ENCODE measurements around the gene XXYLT1. TPM values are rescaled to one million over a fixed set of nuclear protein-coding genes. Genes with fewer than 3 reads are reported as not detected.

The XXYLT1 gene
- total RNA-seq, 1 donor: 21.0 TPM

GRCh38 chr3:195129644-195130492 lies 141.1 kb downstream of the XXYLT1 start:
- TF ChIP-seq, protein P1, sequence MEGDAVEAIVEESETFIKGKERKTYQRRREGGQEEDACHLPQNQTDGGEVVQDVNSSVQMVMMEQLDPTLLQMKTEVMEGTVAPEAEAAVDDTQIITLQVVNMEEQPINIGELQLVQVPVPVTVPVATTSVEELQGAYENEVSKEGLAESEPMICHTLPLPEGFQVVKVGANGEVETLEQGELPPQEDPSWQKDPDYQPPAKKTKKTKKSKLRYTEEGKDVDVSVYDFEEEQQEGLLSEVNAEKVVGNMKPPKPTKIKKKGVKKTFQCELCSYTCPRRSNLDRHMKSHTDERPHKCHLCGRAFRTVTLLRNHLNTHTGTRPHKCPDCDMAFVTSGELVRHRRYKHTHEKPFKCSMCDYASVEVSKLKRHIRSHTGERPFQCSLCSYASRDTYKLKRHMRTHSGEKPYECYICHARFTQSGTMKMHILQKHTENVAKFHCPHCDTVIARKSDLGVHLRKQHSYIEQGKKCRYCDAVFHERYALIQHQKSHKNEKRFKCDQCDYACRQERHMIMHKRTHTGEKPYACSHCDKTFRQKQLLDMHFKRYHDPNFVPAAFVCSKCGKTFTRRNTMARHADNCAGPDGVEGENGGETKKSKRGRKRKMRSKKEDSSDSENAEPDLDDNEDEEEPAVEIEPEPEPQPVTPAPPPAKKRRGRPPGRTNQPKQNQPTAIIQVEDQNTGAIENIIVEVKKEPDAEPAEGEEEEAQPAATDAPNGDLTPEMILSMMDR (IDR thresholded peaks at IDR 0.05; ENCODE audit: insufficient read depth, low read length): no peak
- DNase-seq (ENCODE audit: low read depth): peak; percentile 36
- H3K4me3 ChIP-seq (ENCODE audit: low read depth, low read length): no peak overlapping the region

DNA sequence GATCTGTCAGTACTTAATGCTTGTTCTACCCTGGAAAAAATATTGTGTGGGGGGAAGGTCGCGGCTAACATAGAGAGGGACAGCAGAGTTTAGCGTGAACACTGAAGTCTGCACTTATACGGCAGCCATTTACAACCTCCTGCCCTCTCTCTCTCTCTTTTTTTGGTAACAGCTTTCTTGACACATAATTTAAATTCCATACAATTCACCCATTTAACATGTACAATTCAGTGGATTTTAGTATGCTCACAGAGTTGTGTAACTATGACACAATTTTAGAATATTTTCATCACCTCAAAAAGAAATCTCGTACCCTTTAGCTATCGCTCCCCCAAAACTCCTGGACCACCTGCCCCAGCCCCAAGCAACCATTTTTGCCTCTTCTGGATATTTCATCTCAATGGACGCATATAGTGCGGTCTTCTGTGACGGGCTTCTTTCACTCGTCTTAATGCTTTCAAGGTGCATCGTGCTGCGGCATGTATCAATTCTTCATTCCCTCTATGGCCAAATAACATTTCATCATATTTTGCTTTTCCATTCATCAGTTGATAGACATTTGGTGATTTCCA lies 141.8 kb downstream of the XXYLT1 start:
- H3K4me3 ChIP-seq (ENCODE audit: low read depth, low read length): no peak overlapping the region
- TF ChIP-seq, protein P1 (IDR thresholded peaks at IDR 0.05; ENCODE audit: insufficient read depth, low read length): no peak
- no peak for DNase-seq (ENCODE audit: low read depth)

GRCh38 chr3:195128255-195129071 lies 142.5 kb downstream of the XXYLT1 start:
- H3K4me3 ChIP-seq (ENCODE audit: low read depth, low read length): no peak overlapping the region
- TF ChIP-seq, protein P1 (IDR thresholded peaks at IDR 0.05; ENCODE audit: insufficient read depth, low read length): no peak
- peak; percentile 74 for DNase-seq (ENCODE audit: low read depth)

DNA sequence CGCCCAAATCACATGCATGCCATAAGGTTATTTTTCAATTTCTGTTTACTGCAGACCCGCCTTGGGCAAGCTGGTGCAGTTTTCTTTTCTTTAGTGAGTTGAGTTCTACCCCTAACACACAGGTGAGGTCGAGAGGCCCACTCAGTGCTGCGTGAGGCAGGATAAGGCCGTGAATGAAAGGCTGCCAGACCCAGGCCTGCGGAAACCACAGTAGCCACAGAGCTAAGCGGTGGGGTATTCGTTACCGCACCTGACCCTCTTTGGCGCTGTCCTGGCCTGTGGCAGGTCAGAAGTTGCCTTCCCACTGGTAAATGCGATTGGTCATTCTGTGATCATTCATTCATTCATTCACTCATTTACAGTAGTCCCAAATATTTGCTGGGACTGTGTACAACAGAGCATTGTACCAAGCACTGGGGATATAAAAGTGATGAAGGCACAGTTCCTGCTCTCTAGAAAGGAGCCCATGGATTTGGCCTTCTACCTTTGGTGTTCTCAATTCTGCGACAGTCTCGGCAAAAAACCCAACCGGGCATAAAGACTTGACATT lies 144.8 kb downstream of the XXYLT1 start:
- TF ChIP-seq, protein P1 (IDR thresholded peaks at IDR 0.05; ENCODE audit: insufficient read depth, low read length): no peak
- DNase-seq (ENCODE audit: low read depth): no peak
- H3K4me3 ChIP-seq (ENCODE audit: low read depth, low read length): no peak overlapping the region

DNA sequence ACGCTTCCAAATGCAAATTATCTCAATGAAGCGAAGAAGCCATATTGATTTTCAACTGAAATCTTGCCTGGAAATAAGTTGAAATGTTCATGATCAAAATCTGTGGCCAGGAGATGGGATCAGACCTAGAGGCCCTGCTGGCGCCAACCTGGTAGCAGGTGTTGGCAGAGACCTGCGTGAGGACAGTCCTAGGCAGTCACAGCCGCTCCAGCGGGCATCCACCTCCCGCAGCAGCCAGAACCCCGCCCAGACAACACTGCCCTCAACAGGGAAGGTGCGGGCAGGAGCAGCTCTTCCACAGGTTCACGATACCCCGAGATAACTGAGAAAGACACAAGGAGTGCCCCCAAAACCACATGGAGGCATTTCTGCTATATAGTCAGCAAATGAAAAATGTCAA lies 145.3 kb downstream of the XXYLT1 start:
- no peak for DNase-seq (ENCODE audit: low read depth)
- TF ChIP-seq, protein P1 (IDR thresholded peaks at IDR 0.05; ENCODE audit: insufficient read depth, low read length): no peak
- no peak overlapping the region for H3K4me3 ChIP-seq (ENCODE audit: low read depth, low read length)

DNA sequence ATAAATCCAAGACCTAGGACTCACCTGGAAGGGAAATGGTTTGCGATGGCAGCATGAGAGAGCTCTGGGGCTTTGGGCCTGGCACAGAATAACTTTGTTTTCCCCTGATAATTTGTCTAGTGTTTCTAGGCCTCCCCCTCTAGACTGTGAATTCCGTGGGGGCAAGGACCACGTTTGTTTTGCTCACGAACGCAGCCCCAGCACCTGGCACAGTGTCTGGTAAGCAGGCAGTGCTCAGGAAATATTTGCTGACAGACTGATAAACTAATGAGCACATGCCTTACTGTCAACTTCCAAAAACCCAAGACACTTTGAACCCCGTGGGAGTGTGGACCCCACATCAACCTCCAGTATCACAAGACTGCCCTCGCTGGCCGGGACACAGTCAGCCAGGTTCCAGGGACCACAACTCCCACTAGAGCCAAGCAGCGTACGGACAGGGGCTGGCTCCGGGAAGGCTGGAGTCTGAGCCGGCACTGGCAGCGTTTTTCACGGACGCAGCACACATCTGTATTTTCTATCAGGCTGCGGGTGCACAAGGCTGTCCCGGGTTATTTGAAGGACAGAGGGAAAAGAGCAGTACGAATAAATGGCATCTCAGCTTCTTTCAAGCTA lies 146.5 kb downstream of the XXYLT1 start:
- no peak for DNase-seq (ENCODE audit: low read depth)
- no peak overlapping the region for H3K4me3 ChIP-seq (ENCODE audit: low read depth, low read length)
- TF ChIP-seq, protein P1 (IDR thresholded peaks at IDR 0.05; ENCODE audit: insufficient read depth, low read length): no peak
